Measurements from ENCODE around the gene ASCL2. TPM values are rescaled to one million over a fixed set of nuclear protein-coding genes. Genes with fewer than 3 reads are reported as not detected.

Gene ASCL2
- polyA plus RNA-seq, 2 donors, result 0.95 to 1.7 TPM

GRCh38 chr11:2309251-2310072, 39.1 kb upstream of the ASCL2 start:
- Histone ChIP-seq H3K4me1 (ENCODE audit: control insufficient read depth in 2 of 2, insufficient read depth in 2 of 2, low read length in 1 of 2) (peaks cover 12 to 29% of the 10 kb centered on the region in 2 donors), H3K27me3 (ENCODE audit: control insufficient read depth in 1 of 2, insufficient read depth in 2 of 2, low read length in 2 of 2) (no peaks in the 10 kb centered on the region), H3K27ac (ENCODE audit: low read depth in 2 of 2, low read length in 1 of 2) (no peak overlapping the region), H3K36me3 (ENCODE audit: control insufficient read depth in 2 of 2, insufficient read depth in 2 of 2, low read length in 1 of 2) (no peaks in the 10 kb centered on the region), H3K9me3 (ENCODE audit: control insufficient read depth in 2 of 2, insufficient read depth in 1 of 2, low read depth in 1 of 2, low read length in 1 of 2) (no peaks in the 10 kb centered on the region), H3K4me3 (ENCODE audit: low read depth in 1 of 2, low read length in 2 of 2) (no peak overlapping the region)
- 75% methylated on average over 19 of the region's 19 CpGs for WGBS, 2 donors

- Histone ChIP-seq H3K27me3 (ENCODE audit: control insufficient read depth in 1 of 2, insufficient read depth in 2 of 2, low read length in 2 of 2) (no peaks in the 10 kb centered on the region), H3K9me3 (ENCODE audit: control insufficient read depth in 2 of 2, insufficient read depth in 1 of 2, low read depth in 1 of 2, low read length in 1 of 2) (no peaks in the 10 kb centered on the region), H3K4me1 (ENCODE audit: control insufficient read depth in 2 of 2, insufficient read depth in 2 of 2, low read length in 1 of 2) (peaks cover 11 to 29% of the 10 kb centered on the region in 2 donors), H3K27ac (ENCODE audit: low read depth in 2 of 2, low read length in 1 of 2) (no peak overlapping the region), H3K36me3 (ENCODE audit: control insufficient read depth in 2 of 2, insufficient read depth in 2 of 2, low read length in 1 of 2) (no peaks in the 10 kb centered on the region), H3K4me3 (ENCODE audit: low read depth in 1 of 2, low read length in 2 of 2) (no peak overlapping the region)
- WGBS, 2 donors, result 75 to 87% methylated on average over 7 of the region's 7 CpGs
Measured at GRCh38 chr11:2308713-2309112, 38.3 kb upstream of the ASCL2 start.

- Histone ChIP-seq H3K27me3 (ENCODE audit: control insufficient read depth in 1 of 2, insufficient read depth in 2 of 2, low read length in 2 of 2) (no peaks in the 10 kb centered on the region), H3K36me3 (ENCODE audit: control insufficient read depth in 2 of 2, insufficient read depth in 2 of 2, low read length in 1 of 2) (no peaks in the 10 kb centered on the region), H3K4me3 (ENCODE audit: low read depth in 1 of 2, low read length in 2 of 2) (no peak overlapping the region), H3K9me3 (ENCODE audit: control insufficient read depth in 2 of 2, insufficient read depth in 1 of 2, low read depth in 1 of 2, low read length in 1 of 2) (no peaks in the 10 kb centered on the region), H3K27ac (ENCODE audit: low read depth in 2 of 2, low read length in 1 of 2) (no peak overlapping the region), H3K4me1 (ENCODE audit: control insufficient read depth in 2 of 2, insufficient read depth in 2 of 2, low read length in 1 of 2) (peaks cover 11 to 26% of the 10 kb centered on the region in 2 donors)
- 83% methylated on average over 21 to 23 of the region's 23 CpGs for WGBS, 2 donors
Measured at GRCh38 chr11:2307501-2308331, 37.3 kb upstream of the ASCL2 start.

- no peaks in the 10 kb centered on the region for H3K36me3 ChIP-seq (ENCODE audit: control insufficient read depth in 2 of 2, insufficient read depth in 2 of 2, low read length in 1 of 2)
- 33 to 55% methylated on average over 14 of the region's 14 CpGs for WGBS, 2 donors
- H3K27ac ChIP-seq (ENCODE audit: low read depth in 2 of 2, low read length in 1 of 2), result peak overlapping the region; percentile 8 to 36
- peaks cover 4 to 20% of the 10 kb centered on the region in 2 donors for H3K4me1 ChIP-seq (ENCODE audit: control insufficient read depth in 2 of 2, insufficient read depth in 2 of 2, low read length in 1 of 2)
- no peaks in the 10 kb centered on the region for H3K27me3 ChIP-seq (ENCODE audit: control insufficient read depth in 1 of 2, insufficient read depth in 2 of 2, low read length in 2 of 2)
- no peak overlapping the region for H3K4me3 ChIP-seq (ENCODE audit: low read depth in 1 of 2, low read length in 2 of 2)
- H3K9me3 ChIP-seq (ENCODE audit: control insufficient read depth in 2 of 2, insufficient read depth in 1 of 2, low read depth in 1 of 2, low read length in 1 of 2), result no peaks in the 10 kb centered on the region
Measured at GRCh38 chr11:2306877-2307500, 36.6 kb upstream of the ASCL2 start.

GRCh38 chr11:2306452-2306823, 36.0 kb upstream of the ASCL2 start:
- H3K9me3 ChIP-seq (ENCODE audit: control insufficient read depth in 2 of 2, insufficient read depth in 1 of 2, low read depth in 1 of 2, low read length in 1 of 2), result no peaks in the 10 kb centered on the region
- H3K27ac ChIP-seq (ENCODE audit: low read depth in 2 of 2, low read length in 1 of 2), result peak overlapping the region; percentile 69 to 81
- H3K36me3 ChIP-seq (ENCODE audit: control insufficient read depth in 2 of 2, insufficient read depth in 2 of 2, low read length in 1 of 2), result no peaks in the 10 kb centered on the region
- H3K4me3 ChIP-seq (ENCODE audit: low read depth in 1 of 2, low read length in 2 of 2), result no peak overlapping the region
- WGBS, 2 donors, result 24 to 29% methylated on average over 4 of the region's 4 CpGs
- H3K4me1 ChIP-seq (ENCODE audit: control insufficient read depth in 2 of 2, insufficient read depth in 2 of 2, low read length in 1 of 2), result peaks cover 4 to 17% of the 10 kb centered on the region in 2 donors
- H3K27me3 ChIP-seq (ENCODE audit: control insufficient read depth in 1 of 2, insufficient read depth in 2 of 2, low read length in 2 of 2), result no peaks in the 10 kb centered on the region

- Histone ChIP-seq H3K36me3 (ENCODE audit: control insufficient read depth in 2 of 2, insufficient read depth in 2 of 2, low read length in 1 of 2) (no peaks in the 10 kb centered on the region), H3K4me1 (ENCODE audit: control insufficient read depth in 2 of 2, insufficient read depth in 2 of 2, low read length in 1 of 2) (peaks cover 4 to 15% of the 10 kb centered on the region in 2 donors), H3K27ac (ENCODE audit: low read depth in 2 of 2, low read length in 1 of 2) (peak overlapping the region; percentile 69 to 81), H3K9me3 (ENCODE audit: control insufficient read depth in 2 of 2, insufficient read depth in 1 of 2, low read depth in 1 of 2, low read length in 1 of 2) (no peaks in the 10 kb centered on the region), H3K4me3 (ENCODE audit: low read depth in 1 of 2, low read length in 2 of 2) (no peak overlapping the region), H3K27me3 (ENCODE audit: control insufficient read depth in 1 of 2, insufficient read depth in 2 of 2, low read length in 2 of 2) (no peaks in the 10 kb centered on the region)
- 24 to 27% methylated on average over 12 of the region's 12 CpGs for WGBS, 2 donors
Measured at GRCh38 chr11:2305788-2306451, 35.5 kb upstream of the ASCL2 start.

- Histone ChIP-seq H3K9me3 (ENCODE audit: control insufficient read depth in 2 of 2, insufficient read depth in 1 of 2, low read depth in 1 of 2, low read length in 1 of 2) (no peaks in the 10 kb centered on the region), H3K36me3 (ENCODE audit: control insufficient read depth in 2 of 2, insufficient read depth in 2 of 2, low read length in 1 of 2) (no peaks in the 10 kb centered on the region), H3K4me1 (ENCODE audit: control insufficient read depth in 2 of 2, insufficient read depth in 2 of 2, low read length in 1 of 2) (peaks cover 4 to 15% of the 10 kb centered on the region in 2 donors), H3K4me3 (ENCODE audit: low read depth in 1 of 2, low read length in 2 of 2) (no peak overlapping the region), H3K27me3 (ENCODE audit: control insufficient read depth in 1 of 2, insufficient read depth in 2 of 2, low read length in 2 of 2) (no peaks in the 10 kb centered on the region), H3K27ac (ENCODE audit: low read depth in 2 of 2, low read length in 1 of 2) (peak overlapping the region; percentile 34 to 69)
- 21 to 26% methylated on average over 10 of the region's 10 CpGs for WGBS, 2 donors
Measured at GRCh38 chr11:2305140-2305778, 34.9 kb upstream of the ASCL2 start.

- Histone ChIP-seq H3K27ac (ENCODE audit: low read depth in 2 of 2, low read length in 1 of 2) (peak overlapping the region in 1 of 2 donors; percentile 69), H3K4me3 (ENCODE audit: low read depth in 1 of 2, low read length in 2 of 2) (no peak overlapping the region), H3K36me3 (ENCODE audit: control insufficient read depth in 2 of 2, insufficient read depth in 2 of 2, low read length in 1 of 2) (no peaks in the 10 kb centered on the region), H3K27me3 (ENCODE audit: control insufficient read depth in 1 of 2, insufficient read depth in 2 of 2, low read length in 2 of 2) (no peaks in the 10 kb centered on the region), H3K9me3 (ENCODE audit: control insufficient read depth in 2 of 2, insufficient read depth in 1 of 2, low read depth in 1 of 2, low read length in 1 of 2) (no peaks in the 10 kb centered on the region), H3K4me1 (ENCODE audit: control insufficient read depth in 2 of 2, insufficient read depth in 2 of 2, low read length in 1 of 2) (peaks cover 4 to 15% of the 10 kb centered on the region in 2 donors)
- 66 to 68% methylated on average over 14 of the region's 14 CpGs for WGBS, 2 donors
Measured at GRCh38 chr11:2304506-2305139, 34.2 kb upstream of the ASCL2 start.
